HTERT RPE-1 (cell line): Measurements from ENCODE around the gene GLMP.

Experiments
- in situ Hi-C: fragments of 300-500 bp; cut with MboI; formaldehyde crosslinking; loops from 4 replicates; pipeline ENCODE4 v1.14.3; 2020; ENCODE audit warnings: low sequenced_read_pairs

Gene GLMP

GRCh38 chr1:156289857-156290256, 5.6 kb downstream of the GLMP start:
- in situ Hi-C loops, result no loop called here

- in situ Hi-C loops, result no loop called here
Observed at GRCh38 chr1:156286061-156286460, 9.4 kb downstream of the GLMP start.

DNA sequence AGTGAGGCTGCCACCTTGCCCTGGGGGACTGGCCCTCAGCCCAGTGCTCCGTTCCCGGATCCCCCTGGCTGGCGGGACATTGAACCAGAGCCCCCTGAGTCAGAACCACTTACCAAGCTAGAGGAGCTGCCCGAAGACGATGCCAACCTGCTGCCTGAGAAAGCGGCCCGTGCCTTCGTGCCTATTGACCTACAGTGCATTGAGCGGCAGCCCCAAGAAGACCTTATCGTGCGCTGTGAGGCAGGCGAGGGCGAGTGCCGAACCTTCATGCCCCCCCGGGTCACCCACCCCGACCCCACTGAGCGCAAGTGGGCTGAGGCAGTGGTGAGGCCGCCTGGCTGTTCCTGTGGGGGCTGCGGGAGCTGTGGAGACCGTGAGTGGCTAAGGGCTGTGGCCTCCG, 10.0 kb downstream of the GLMP start:
- in situ Hi-C loops, result no loop called here

DNA sequence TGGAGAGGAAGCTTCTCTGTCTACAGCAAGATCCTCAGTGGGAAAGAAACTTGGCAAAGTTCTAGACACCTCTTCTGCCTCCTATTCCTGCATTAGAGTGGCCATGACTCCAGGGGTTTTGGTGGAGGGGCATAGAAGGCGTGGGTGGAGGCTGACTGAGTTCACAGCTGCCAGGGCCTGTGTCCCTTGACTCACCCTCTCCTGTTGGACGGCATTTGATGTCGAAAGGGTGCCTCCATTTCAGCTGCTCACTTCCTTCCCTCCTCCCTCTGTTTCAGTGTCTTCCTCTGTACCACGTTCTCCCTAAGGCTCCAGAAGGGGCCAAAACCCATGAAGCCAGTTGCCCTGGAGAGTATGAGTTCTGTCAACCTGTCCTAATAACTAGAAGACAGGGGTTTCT, 10.7 kb downstream of the GLMP start:
- in situ Hi-C loops, result no loop called here

GRCh38 chr1:156284112-156284511, 11.4 kb downstream of the GLMP start, which contains the start of gene TMEM79:
TMEM79 (plus strand) TSS chr1:156284325; CDS start chr1:156285227, 902 bp downstream.
- in situ Hi-C loops, result no loop called here

- in situ Hi-C loops, result no loop called here
Observed at GRCh38 chr1:156283521-156283920, 12.0 kb downstream of the GLMP start.

DNA sequence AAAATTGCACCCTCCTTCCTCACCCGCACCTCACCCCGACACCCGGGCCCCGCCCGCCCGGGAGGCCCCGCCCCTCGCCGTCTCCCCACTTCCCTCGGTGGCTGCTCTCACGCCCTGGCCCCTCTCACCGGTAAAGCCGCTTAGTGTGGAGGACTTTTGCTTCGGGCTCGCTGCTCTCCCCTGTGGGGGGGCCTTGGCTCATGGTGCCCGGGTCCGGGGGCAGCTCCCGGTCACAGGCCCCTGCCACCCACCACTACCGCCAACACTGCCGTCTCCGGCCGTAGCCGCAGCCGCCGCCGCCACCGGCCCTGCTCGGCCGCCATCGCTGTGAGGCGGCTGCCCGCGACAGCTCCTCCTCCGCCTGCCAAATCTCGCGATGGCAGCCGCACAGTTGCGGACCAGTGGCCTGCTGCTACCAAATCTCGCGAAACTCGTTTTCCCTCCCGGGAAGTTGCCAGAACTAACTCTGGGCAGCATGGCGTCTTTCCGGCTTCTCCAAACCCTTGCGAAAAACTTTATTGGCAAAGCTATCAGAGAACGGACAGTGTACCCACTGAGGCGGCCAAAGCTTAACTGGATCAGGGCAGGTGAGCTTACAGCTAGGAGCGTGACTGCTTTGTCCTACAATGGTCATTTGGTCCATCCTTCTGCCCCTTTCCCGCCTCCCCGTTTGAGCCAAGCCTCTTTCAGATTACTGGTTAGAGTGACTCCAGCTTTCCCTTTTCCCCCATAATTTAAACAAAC, 12.8 kb downstream of the GLMP start, which contains the start of gene SMG5:
Gene SMG5 (minus strand): TSS at position 347 of the 744 bp plus-strand sequence. CDS start 145 bp downstream, at position 202.
- in situ Hi-C loops, result no loop called here

- in situ Hi-C loops, result no loop called here
Observed at GRCh38 chr1:156281693-156282478, 13.6 kb downstream of the GLMP start.

DNA sequence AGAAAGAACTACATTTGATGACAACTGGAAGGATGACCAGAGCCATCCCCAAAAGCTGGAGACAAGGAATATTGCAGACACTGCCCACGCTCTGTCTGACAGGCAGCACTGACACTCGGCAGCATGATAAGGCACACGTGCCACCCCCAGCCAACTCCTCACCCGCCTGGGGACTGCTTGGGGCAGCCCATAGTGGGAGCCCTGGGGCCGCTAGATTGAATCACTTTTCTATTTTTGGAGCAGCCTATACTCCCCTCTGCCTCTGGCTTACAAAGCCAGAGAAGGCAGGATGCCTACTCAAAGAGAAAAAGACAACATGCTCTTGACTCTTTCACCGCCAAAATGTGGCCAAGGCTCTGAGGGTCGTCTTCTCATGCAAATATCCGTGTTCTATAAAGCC, 14.2 kb downstream of the GLMP start:
- in situ Hi-C loops, result no loop called here

DNA sequence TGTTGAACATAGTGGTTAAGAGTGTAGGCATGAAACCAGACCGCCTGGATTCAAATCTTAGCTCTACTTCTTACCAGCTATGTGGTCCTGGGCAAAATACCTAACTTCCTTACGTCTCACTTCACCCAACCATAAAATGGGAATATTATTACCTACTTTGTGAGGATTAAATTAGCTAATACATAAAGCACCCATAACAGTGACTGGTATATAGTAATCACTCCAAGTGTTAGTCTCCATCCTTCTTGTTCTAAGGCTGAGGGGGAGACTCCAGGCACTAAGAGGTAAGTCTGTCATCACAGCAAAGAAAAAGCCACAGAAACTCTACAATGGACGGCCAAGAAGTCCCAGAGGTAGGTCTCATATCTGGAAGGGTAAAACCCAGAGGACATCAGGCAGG, 15.6 kb downstream of the GLMP start:
- in situ Hi-C loops, result no loop called here

- in situ Hi-C loops, result no loop called here
Observed at GRCh38 chr1:156276966-156277381, 18.5 kb downstream of the GLMP start.

- in situ Hi-C loops, result no loop called here
Observed at GRCh38 chr1:156276532-156276931, 18.9 kb downstream of the GLMP start.

- in situ Hi-C loops, result no loop called here
Observed at GRCh38 chr1:156270314-156270713, 25.2 kb downstream of the GLMP start.

- in situ Hi-C loops, result no loop called here
Observed at GRCh38 chr1:156268336-156268735, 27.1 kb downstream of the GLMP start.

- in situ Hi-C loops, result no loop called here
Observed at GRCh38 chr1:156266051-156266450, 29.4 kb downstream of the GLMP start.

GRCh38 chr1:156263288-156263655, 32.2 kb downstream of the GLMP start:
- in situ Hi-C loops, result no loop called here

- in situ Hi-C loops, result no loop called here
Observed at GRCh38 chr1:156262461-156263287, 32.8 kb downstream of the GLMP start.

DNA sequence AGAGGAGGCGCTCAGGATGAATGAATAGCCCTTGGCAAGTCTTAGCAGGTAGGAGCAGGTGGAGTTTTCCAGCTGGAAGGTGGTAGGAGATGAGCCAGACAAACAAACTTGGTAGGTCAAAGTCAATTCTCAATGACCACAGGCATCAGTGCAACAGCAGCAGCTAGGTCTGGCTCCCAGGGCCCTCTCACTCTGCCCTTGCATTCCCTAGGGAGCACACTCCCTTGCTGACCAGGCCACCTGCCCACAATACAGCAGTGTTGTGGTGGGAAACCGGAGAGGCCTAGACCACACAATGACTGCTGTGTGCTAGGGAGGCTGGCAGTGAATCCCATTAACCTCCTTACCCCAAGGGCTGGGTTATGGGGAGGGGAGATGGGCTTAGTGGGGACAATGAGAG, 34.6 kb downstream of the GLMP start:
- in situ Hi-C loops, result no loop called here

GRCh38 chr1:156259805-156260204, 35.7 kb downstream of the GLMP start:
- in situ Hi-C loops, result no loop called here

- in situ Hi-C loops, result no loop called here
Observed at GRCh38 chr1:156258859-156259258, 36.6 kb downstream of the GLMP start.

DNA sequence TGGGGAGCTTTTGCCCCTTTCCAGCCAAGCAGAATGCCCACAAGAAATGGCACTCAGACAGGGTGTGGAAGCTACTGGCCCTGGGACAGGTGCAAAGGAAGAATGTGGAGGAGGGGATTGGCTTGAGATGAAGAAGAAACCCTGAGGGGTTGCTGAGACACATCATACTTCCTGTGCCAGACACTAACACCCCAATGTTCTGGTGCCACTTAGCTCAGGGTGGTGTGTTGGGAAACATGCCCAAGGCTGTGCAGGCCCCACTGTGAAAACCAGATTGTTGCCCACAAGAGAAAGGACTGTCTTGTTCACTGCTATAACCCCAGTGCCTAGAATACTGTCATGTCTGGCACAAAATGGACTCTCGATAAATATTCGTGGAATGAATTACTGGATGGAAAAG, 37.8 kb downstream of the GLMP start:
- in situ Hi-C loops, result no loop called here
